WTC11 (cell line): Measurements from ENCODE around the gene CBLL2. TPM values are rescaled to one million over a fixed set of nuclear protein-coding genes. Genes with fewer than 3 reads are reported as not detected.

Experiments
- ATAC-seq: fragments of 200-7000 bp; cut with Tn5 transposase; 2 replicates; pipeline ENCODE4 v1.10.0; 2021; ENCODE audit warnings: mild to moderate bottlenecking, moderate library complexity
- CTCF ChIA-PET: fragments of 300-600 bp; sonication (Branson Sonifier 250); formaldehyde crosslinking; loops from one replicate; lab custom pipeline; 2021; ENCODE audit warnings: antibody characterized with exemption; lab: Charles Lee
- POLR2A ChIA-PET: fragments of 350-600 bp; sonication (Branson Sonifier 250); formaldehyde crosslinking; loops from one replicate; lab custom pipeline; 2021; ENCODE audit warnings: antibody characterized with exemption; lab: Charles Lee
- DNase-seq: peaks from one replicate; pipeline ENCODE4 v3.0.0; 2021; ENCODE audit warnings: low spot score
- H3K27ac Mint-ChIP-seq: 2 replicates; pipeline ENCODE4 v1.8.0; 2021; ENCODE audit warnings: mixed read lengths
- H3K27me3 Mint-ChIP-seq: 2 replicates; pipeline ENCODE4 v1.8.0; 2021; ENCODE audit warnings: low read depth, mild to moderate bottlenecking, moderate library complexity, mixed read lengths
- H3K36me3 Mint-ChIP-seq: 2 replicates; pipeline ENCODE4 v1.8.0; 2021; ENCODE audit warnings: mixed read lengths
- H3K4me1 Mint-ChIP-seq: 2 replicates; pipeline ENCODE4 v1.8.0; 2022; ENCODE audit warnings: mixed read lengths
- H3K4me3 Mint-ChIP-seq: 2 replicates; pipeline ENCODE4 v1.8.0; 2021; ENCODE audit warnings: mild to moderate bottlenecking, moderate library complexity, mixed read lengths
- H3K9me3 Mint-ChIP-seq: 2 replicates; pipeline ENCODE4 v1.8.0; 2021; ENCODE audit warnings: mixed read lengths
- CREM ChIP-seq: sonication (generic); formaldehyde crosslinking; IDR thresholded peaks from 2 replicates; pipeline ENCODE4 v1.8.1; 2022; ENCODE audit warnings: mild to moderate bottlenecking, missing genetic modification reagents, moderate library complexity
- GRHL2 ChIP-seq: fragments of 250-450 bp; sonication (Bioruptor Pico); IDR thresholded peaks from 2 replicates; pipeline ENCODE4 v1.8.0; 2022; ENCODE audit warnings: mild to moderate bottlenecking, moderate library complexity; ENCODE audit not compliant: insufficient replicate concordance, severe bottlenecking
- JUN ChIP-seq: sonication (generic); formaldehyde crosslinking; IDR thresholded peaks from 2 replicates; pipeline ENCODE4 v1.8.0; 2023; ENCODE audit warnings: mild to moderate bottlenecking, missing genetic modification reagents
- OVOL2 ChIP-seq: fragments of 250-450 bp; sonication (Bioruptor Pico); IDR thresholded peaks from 2 replicates; pipeline ENCODE4 v1.9.0; 2021; ENCODE audit warnings: mild to moderate bottlenecking, borderline replicate concordance
- SMAD3 ChIP-seq: sonication (generic); formaldehyde crosslinking; IDR thresholded peaks from 2 replicates; pipeline ENCODE4 v1.8.0; 2022; ENCODE audit warnings: missing genetic modification reagents, mild to moderate bottlenecking, borderline replicate concordance
- SP1 ChIP-seq: sonication (generic); formaldehyde crosslinking; conservative IDR thresholded peaks from 2 replicates; pipeline ENCODE4 v1.8.1; 2022; ENCODE audit warnings: missing genetic modification reagents
- ZNF121 ChIP-seq: sonication (generic); formaldehyde crosslinking; IDR thresholded peaks from 2 replicates; pipeline ENCODE4 v1.8.0; 2023; ENCODE audit warnings: missing genetic modification reagents
- ZNF416 ChIP-seq: fragments of 250-450 bp; sonication (Bioruptor Pico); IDR thresholded peaks from 2 replicates; pipeline ENCODE4 v1.9.0; 2021; ENCODE audit warnings: mild to moderate bottlenecking, inconsistent platforms
- total RNA-seq: library from RNA; stranded (reverse); gene quantifications from 3 replicates; pipeline ENCODE4 v1.2.3, GENCODE V29; 2021
- TF ChIP-seq, protein P1 (sequence below): sonication (generic); formaldehyde crosslinking; IDR thresholded peaks from 2 replicates; pipeline ENCODE4 v1.8.1; 2023; ENCODE audit warnings: mild to moderate bottlenecking, missing genetic modification reagents, moderate library complexity
- TF ChIP-seq, protein P2 (sequence below): fragments of 250-450 bp; sonication (Bioruptor Pico); IDR thresholded peaks from 2 replicates; pipeline ENCODE4 v1.9.0; 2021; ENCODE audit warnings: mild to moderate bottlenecking, borderline replicate concordance
- TF ChIP-seq, protein P3 (sequence below): sonication (generic); formaldehyde crosslinking; conservative IDR thresholded peaks from 2 replicates; pipeline ENCODE4 v1.8.1; 2022; ENCODE audit warnings: mild to moderate bottlenecking, missing genetic modification reagents
- TF ChIP-seq, protein P4 (sequence below): sonication (generic); formaldehyde crosslinking; conservative IDR thresholded peaks from 2 replicates; pipeline ENCODE4 v1.8.1; 2023; ENCODE audit warnings: mild to moderate bottlenecking, low read depth, missing genetic modification reagents, moderate library complexity
- TF ChIP-seq, protein P5 (sequence below): fragments of 250-450 bp; sonication (Bioruptor Pico); IDR thresholded peaks from 2 replicates; pipeline ENCODE4 v1.9.0; 2021; ENCODE audit warnings: moderate library complexity, mild to moderate bottlenecking, inconsistent platforms, borderline replicate concordance
- TF ChIP-seq, protein P6 (sequence below): sonication (generic); formaldehyde crosslinking; IDR thresholded peaks from 2 replicates; pipeline ENCODE4 v1.8.1; 2022; ENCODE audit warnings: mild to moderate bottlenecking, missing genetic modification reagents, moderate library complexity, borderline replicate concordance
- TF ChIP-seq, protein P7 (sequence below): fragments of 250-450 bp; sonication (Bioruptor Pico); IDR thresholded peaks from 2 replicates; pipeline ENCODE4 v1.9.0; 2021; ENCODE audit warnings: mild to moderate bottlenecking
- TF ChIP-seq, protein P8 (sequence below): sonication (generic); formaldehyde crosslinking; IDR thresholded peaks from 2 replicates; pipeline ENCODE4 v1.8.1; 2023; ENCODE audit warnings: mild to moderate bottlenecking, missing genetic modification reagents
- TF ChIP-seq, protein P9 (sequence below): sonication (generic); formaldehyde crosslinking; IDR thresholded peaks from 2 replicates; pipeline ENCODE4 v1.8.0; 2023; ENCODE audit warnings: mild to moderate bottlenecking, missing genetic modification reagents

CBLL2 gene
- total RNA-seq, 1 experiment from 2014 or later = not detected

DNA sequence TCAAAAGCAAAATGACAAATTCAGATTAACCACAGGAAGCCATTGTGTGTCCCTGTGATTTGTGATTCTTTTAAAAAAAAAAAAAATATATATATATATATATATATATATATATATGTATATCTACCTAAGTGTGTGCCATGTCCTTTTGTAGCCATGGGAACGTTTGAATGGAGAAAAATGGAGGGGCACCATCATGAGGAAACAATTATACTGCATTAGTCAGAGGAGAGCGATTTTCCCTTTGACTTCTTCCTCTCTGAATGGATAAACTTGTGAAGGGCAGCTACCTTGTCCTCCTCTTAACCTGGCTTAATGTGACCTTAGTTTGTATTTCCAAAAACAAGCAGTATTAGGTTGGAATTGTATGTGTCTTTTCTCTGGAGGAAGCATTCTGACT, 23.3 kb upstream of the CBLL2 start (continued):
- TF ChIP-seq GRHL2 (CRISPR knock-in tag) = no peak
- TF ChIP-seq CREM = no peak
- no peak for TF ChIP-seq OVOL2
- no peak for TF ChIP-seq ZNF121 (CRISPR knock-in tag)
- no peak for TF ChIP-seq SMAD3 (CRISPR knock-in tag)
- TF ChIP-seq, protein P1, sequence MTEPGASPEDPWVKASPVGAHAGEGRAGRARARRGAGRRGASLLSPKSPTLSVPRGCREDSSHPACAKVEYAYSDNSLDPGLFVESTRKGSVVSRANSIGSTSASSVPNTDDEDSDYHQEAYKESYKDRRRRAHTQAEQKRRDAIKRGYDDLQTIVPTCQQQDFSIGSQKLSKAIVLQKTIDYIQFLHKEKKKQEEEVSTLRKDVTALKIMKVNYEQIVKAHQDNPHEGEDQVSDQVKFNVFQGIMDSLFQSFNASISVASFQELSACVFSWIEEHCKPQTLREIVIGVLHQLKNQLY = no peak
- TF ChIP-seq, protein P2, sequence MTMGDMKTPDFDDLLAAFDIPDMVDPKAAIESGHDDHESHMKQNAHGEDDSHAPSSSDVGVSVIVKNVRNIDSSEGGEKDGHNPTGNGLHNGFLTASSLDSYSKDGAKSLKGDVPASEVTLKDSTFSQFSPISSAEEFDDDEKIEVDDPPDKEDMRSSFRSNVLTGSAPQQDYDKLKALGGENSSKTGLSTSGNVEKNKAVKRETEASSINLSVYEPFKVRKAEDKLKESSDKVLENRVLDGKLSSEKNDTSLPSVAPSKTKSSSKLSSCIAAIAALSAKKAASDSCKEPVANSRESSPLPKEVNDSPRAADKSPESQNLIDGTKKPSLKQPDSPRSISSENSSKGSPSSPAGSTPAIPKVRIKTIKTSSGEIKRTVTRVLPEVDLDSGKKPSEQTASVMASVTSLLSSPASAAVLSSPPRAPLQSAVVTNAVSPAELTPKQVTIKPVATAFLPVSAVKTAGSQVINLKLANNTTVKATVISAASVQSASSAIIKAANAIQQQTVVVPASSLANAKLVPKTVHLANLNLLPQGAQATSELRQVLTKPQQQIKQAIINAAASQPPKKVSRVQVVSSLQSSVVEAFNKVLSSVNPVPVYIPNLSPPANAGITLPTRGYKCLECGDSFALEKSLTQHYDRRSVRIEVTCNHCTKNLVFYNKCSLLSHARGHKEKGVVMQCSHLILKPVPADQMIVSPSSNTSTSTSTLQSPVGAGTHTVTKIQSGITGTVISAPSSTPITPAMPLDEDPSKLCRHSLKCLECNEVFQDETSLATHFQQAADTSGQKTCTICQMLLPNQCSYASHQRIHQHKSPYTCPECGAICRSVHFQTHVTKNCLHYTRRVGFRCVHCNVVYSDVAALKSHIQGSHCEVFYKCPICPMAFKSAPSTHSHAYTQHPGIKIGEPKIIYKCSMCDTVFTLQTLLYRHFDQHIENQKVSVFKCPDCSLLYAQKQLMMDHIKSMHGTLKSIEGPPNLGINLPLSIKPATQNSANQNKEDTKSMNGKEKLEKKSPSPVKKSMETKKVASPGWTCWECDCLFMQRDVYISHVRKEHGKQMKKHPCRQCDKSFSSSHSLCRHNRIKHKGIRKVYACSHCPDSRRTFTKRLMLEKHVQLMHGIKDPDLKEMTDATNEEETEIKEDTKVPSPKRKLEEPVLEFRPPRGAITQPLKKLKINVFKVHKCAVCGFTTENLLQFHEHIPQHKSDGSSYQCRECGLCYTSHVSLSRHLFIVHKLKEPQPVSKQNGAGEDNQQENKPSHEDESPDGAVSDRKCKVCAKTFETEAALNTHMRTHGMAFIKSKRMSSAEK = no peak
- TF ChIP-seq, protein P3, sequence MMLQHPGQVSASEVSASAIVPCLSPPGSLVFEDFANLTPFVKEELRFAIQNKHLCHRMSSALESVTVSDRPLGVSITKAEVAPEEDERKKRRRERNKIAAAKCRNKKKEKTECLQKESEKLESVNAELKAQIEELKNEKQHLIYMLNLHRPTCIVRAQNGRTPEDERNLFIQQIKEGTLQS (CRISPR knock-in tag) = no peak
- TF ChIP-seq JUN (CRISPR knock-in tag) = no peak
- TF ChIP-seq, protein P4, sequence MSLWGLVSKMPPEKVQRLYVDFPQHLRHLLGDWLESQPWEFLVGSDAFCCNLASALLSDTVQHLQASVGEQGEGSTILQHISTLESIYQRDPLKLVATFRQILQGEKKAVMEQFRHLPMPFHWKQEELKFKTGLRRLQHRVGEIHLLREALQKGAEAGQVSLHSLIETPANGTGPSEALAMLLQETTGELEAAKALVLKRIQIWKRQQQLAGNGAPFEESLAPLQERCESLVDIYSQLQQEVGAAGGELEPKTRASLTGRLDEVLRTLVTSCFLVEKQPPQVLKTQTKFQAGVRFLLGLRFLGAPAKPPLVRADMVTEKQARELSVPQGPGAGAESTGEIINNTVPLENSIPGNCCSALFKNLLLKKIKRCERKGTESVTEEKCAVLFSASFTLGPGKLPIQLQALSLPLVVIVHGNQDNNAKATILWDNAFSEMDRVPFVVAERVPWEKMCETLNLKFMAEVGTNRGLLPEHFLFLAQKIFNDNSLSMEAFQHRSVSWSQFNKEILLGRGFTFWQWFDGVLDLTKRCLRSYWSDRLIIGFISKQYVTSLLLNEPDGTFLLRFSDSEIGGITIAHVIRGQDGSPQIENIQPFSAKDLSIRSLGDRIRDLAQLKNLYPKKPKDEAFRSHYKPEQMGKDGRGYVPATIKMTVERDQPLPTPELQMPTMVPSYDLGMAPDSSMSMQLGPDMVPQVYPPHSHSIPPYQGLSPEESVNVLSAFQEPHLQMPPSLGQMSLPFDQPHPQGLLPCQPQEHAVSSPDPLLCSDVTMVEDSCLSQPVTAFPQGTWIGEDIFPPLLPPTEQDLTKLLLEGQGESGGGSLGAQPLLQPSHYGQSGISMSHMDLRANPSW (CRISPR knock-in tag) = no peak
- TF ChIP-seq, all 79 proteins: peak for 0

DNA sequence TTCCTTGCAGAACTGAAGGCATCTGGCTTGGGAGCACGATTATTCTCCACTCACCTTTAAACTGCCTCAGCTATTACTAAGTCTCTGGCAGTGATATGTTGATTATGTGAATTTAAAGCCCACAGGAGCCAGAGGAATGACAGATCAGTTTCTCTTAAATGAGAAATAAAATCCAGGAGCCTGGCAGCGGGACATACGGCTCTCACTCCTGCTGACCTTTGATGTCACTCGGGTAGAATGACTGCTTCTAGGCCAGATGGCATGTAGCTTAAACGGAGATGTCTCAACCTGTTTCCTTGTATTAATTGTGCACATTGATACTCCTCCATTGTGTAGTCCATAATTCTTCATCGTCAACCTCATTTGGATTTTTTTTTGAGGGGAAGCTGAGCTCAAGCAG, 4.0 kb upstream of the CBLL2 start:
- no peak for DNase-seq
- Mint-ChIP-seq H3K4me3 (no peak overlapping the region), H3K36me3 (no peaks in the 10 kb centered on the region), H3K27me3 (no peaks in the 10 kb centered on the region), H3K4me1 (no peaks in the 10 kb centered on the region), H3K27ac (no peak overlapping the region), H3K9me3 (no peaks in the 10 kb centered on the region)
- POLR2A ChIA-PET = no interaction called here
- CTCF ChIA-PET = no interaction called here
- ATAC-seq = no peak
- TF ChIP-seq, protein P5, sequence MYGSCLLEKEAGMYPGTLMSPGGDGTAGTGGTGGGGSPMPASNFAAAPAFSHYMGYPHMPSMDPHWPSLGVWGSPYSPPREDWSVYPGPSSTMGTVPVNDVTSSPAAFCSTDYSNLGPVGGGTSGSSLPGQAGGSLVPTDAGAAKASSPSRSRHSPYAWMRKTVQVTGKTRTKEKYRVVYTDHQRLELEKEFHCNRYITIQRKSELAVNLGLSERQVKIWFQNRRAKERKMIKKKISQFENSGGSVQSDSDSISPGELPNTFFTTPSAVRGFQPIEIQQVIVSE = no peak
- TF ChIP-seq, protein P6, sequence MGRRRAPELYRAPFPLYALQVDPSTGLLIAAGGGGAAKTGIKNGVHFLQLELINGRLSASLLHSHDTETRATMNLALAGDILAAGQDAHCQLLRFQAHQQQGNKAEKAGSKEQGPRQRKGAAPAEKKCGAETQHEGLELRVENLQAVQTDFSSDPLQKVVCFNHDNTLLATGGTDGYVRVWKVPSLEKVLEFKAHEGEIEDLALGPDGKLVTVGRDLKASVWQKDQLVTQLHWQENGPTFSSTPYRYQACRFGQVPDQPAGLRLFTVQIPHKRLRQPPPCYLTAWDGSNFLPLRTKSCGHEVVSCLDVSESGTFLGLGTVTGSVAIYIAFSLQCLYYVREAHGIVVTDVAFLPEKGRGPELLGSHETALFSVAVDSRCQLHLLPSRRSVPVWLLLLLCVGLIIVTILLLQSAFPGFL (CRISPR knock-in tag) = no peak
- TF ChIP-seq, protein P7, sequence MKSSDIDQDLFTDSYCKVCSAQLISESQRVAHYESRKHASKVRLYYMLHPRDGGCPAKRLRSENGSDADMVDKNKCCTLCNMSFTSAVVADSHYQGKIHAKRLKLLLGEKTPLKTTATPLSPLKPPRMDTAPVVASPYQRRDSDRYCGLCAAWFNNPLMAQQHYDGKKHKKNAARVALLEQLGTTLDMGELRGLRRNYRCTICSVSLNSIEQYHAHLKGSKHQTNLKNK (CRISPR knock-in tag) = no peak
- TF ChIP-seq ZNF416 (CRISPR knock-in tag) = no peak
- no peak for TF ChIP-seq SMAD3 (CRISPR knock-in tag)
- TF ChIP-seq, protein P8, sequence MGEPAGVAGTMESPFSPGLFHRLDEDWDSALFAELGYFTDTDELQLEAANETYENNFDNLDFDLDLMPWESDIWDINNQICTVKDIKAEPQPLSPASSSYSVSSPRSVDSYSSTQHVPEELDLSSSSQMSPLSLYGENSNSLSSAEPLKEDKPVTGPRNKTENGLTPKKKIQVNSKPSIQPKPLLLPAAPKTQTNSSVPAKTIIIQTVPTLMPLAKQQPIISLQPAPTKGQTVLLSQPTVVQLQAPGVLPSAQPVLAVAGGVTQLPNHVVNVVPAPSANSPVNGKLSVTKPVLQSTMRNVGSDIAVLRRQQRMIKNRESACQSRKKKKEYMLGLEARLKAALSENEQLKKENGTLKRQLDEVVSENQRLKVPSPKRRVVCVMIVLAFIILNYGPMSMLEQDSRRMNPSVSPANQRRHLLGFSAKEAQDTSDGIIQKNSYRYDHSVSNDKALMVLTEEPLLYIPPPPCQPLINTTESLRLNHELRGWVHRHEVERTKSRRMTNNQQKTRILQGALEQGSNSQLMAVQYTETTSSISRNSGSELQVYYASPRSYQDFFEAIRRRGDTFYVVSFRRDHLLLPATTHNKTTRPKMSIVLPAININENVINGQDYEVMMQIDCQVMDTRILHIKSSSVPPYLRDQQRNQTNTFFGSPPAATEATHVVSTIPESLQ = no peak
- TF ChIP-seq, protein P9, sequence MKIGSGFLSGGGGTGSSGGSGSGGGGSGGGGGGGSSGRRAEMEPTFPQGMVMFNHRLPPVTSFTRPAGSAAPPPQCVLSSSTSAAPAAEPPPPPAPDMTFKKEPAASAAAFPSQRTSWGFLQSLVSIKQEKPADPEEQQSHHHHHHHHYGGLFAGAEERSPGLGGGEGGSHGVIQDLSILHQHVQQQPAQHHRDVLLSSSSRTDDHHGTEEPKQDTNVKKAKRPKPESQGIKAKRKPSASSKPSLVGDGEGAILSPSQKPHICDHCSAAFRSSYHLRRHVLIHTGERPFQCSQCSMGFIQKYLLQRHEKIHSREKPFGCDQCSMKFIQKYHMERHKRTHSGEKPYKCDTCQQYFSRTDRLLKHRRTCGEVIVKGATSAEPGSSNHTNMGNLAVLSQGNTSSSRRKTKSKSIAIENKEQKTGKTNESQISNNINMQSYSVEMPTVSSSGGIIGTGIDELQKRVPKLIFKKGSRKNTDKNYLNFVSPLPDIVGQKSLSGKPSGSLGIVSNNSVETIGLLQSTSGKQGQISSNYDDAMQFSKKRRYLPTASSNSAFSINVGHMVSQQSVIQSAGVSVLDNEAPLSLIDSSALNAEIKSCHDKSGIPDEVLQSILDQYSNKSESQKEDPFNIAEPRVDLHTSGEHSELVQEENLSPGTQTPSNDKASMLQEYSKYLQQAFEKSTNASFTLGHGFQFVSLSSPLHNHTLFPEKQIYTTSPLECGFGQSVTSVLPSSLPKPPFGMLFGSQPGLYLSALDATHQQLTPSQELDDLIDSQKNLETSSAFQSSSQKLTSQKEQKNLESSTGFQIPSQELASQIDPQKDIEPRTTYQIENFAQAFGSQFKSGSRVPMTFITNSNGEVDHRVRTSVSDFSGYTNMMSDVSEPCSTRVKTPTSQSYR (CRISPR knock-in tag) = no peak
- no peak for TF ChIP-seq SP1
